H1 (cell line): Measurements from ENCODE around the gene RERE. TPM values are rescaled to one million over a fixed set of nuclear protein-coding genes. Genes with fewer than 3 reads are reported as not detected.

Experiments
- CTCF ChIA-PET: fragments of 300-600 bp; sonication (Branson Sonifier 250); formaldehyde crosslinking; loops from one replicate; lab custom pipeline; 2021; ENCODE audit not compliant: partially characterized antibody; lab: Charles Lee
- POLR2A ChIA-PET: fragments of 300-600 bp; sonication (Branson Sonifier 250); formaldehyde crosslinking; loops from one replicate; lab custom pipeline; 2021; ENCODE audit warnings: inconsistent platforms; ENCODE audit not compliant: partially characterized antibody; lab: Charles Lee
- DNase-seq, 2 experiments: peaks; one replicate each; pipeline versions ENCODE4 v3.0.0 to v3.0.0-alpha.2; 2010 to 2022; ENCODE audit warnings: low spot score in 2 of 2, low read depth in 1 of 2, mixed read lengths in 1 of 2
- FAIRE-seq: peaks from 2 replicates; lab custom pipeline; 2011; peaks lifted over from hg19 to GRCh38; lab: Jason Lieb, UNC
- H2AFZ ChIP-seq: 2 replicates; pipeline ENCODE4 v1.8.1; 2012; ENCODE audit warnings: low read length, inconsistent platforms
- H2AK5ac ChIP-seq: 2 replicates; pipeline ENCODE4 v1.6.1; 2013; ENCODE audit warnings: low read depth, low read length
- H2BK120ac ChIP-seq: replicated peaks from 2 replicates; pipeline ENCODE3; 2013; ENCODE audit warnings: low read depth, low read length, inconsistent platforms
- H2BK12ac ChIP-seq: 2 replicates; pipeline ENCODE4 v1.6.1; 2013; ENCODE audit warnings: low read depth, low read length
- H2BK15ac ChIP-seq: 2 replicates; pipeline ENCODE4 v1.6.1; 2013; ENCODE audit warnings: low read length
- H2BK20ac ChIP-seq: 2 replicates; pipeline ENCODE4 v1.6.1; 2013; ENCODE audit warnings: low read length
- H2BK5ac ChIP-seq: 2 replicates; pipeline ENCODE4 v1.6.1; 2013; ENCODE audit warnings: low read depth, low read length
- H3K14ac ChIP-seq: 2 replicates; pipeline ENCODE4 v1.6.1; 2013; ENCODE audit warnings: inconsistent platforms; ENCODE audit not compliant: insufficient read length
- H3K18ac ChIP-seq: 2 replicates; pipeline ENCODE4 v1.6.1; 2013; ENCODE audit warnings: low read length; ENCODE audit errors: extremely low read depth
- H3K23ac ChIP-seq: 2 replicates; pipeline ENCODE4 v1.6.1; 2013; ENCODE audit warnings: inconsistent platforms; ENCODE audit not compliant: insufficient read length
- H3K23me2 ChIP-seq: 2 replicates; pipeline ENCODE4 v1.6.1; 2013; ENCODE audit warnings: low read depth, low read length
- H3K27ac ChIP-seq: 2 replicates; pipeline ENCODE4 v1.6.1; 2011; ENCODE audit warnings: low read depth, low read length, inconsistent platforms
- H3K27me3 ChIP-seq, 4 experiments: replicated peaks in 1 of 4; 1 replicate in 1 of 4; 2 replicates in 3 of 4; pipeline versions ENCODE4 v1.6.1 to v1.8.1; 2011 to 2013; ENCODE audit warnings: low read length in 3 of 4, mild to moderate bottlenecking in 3 of 4, inconsistent platforms in 2 of 4, mixed read lengths in 2 of 4, moderate library complexity in 1 of 4; ENCODE audit not compliant: control insufficient read depth in 3 of 4, insufficient read depth in 3 of 4; ENCODE audit errors: extremely low read depth in 1 of 4
- H3K36me3 ChIP-seq, 4 experiments: 2 replicates each; pipeline versions ENCODE4 v1.6.1 to v1.8.1; 2011 to 2013; ENCODE audit warnings: mild to moderate bottlenecking in 4 of 4, low read length in 3 of 4, moderate library complexity in 2 of 4, control low read depth in 1 of 4, inconsistent platforms in 1 of 4; ENCODE audit not compliant: insufficient read depth in 4 of 4, control insufficient read depth in 2 of 4
- H3K4ac ChIP-seq: replicated peaks from 2 replicates; pipeline ENCODE3; 2013; ENCODE audit warnings: low read length, low read depth, mixed read lengths, inconsistent platforms; ENCODE audit not compliant: insufficient read length
- H3K4me1 ChIP-seq, 4 experiments: replicated peaks in 1 of 4; 1 replicate in 1 of 4; 2 replicates in 3 of 4; pipeline versions ENCODE4 v1.6.1 to v1.8.1; 2011 to 2013; ENCODE audit warnings: low read length in 3 of 4, inconsistent platforms in 2 of 4, mixed read lengths in 1 of 4; ENCODE audit not compliant: insufficient read depth in 4 of 4, control insufficient read depth in 3 of 4
- H3K4me2 ChIP-seq, 2 experiments: 2 replicates each; pipeline versions ENCODE4 v1.6.1 to v1.8.1; 2011 to 2013; ENCODE audit warnings: low read depth in 2 of 2, low read length in 2 of 2, control low read depth in 1 of 2, inconsistent platforms in 1 of 2, mild to moderate bottlenecking in 1 of 2; ENCODE audit not compliant: insufficient read depth in 1 of 2
- H3K4me3 ChIP-seq, 4 experiments: fragments of 200-600, 300-600 bp in 1 of 4; sonication (generic), shearing (Covaris generic), sonication (Bioruptor Twin) in 1 of 4; 2 replicates each; pipeline versions ENCODE4 v1.5.1 to v1.8.1; 2011 to 2016; ENCODE audit warnings: low read length in 4 of 4, low read depth in 3 of 4, control low read depth in 2 of 4, inconsistent platforms in 2 of 4, mild to moderate bottlenecking in 2 of 4, mixed read lengths in 1 of 4, moderate library complexity in 1 of 4; ENCODE audit not compliant: insufficient read depth in 2 of 4; ENCODE audit errors: extremely low read depth in 1 of 4
- H3K56ac ChIP-seq: replicated peaks from 2 replicates; pipeline ENCODE3; 2013; ENCODE audit warnings: low read depth, mild to moderate bottlenecking, mixed read lengths, low read length, inconsistent platforms; ENCODE audit not compliant: insufficient read length
- H3K79me1 ChIP-seq: 2 replicates; pipeline ENCODE4 v1.6.1; 2013; ENCODE audit warnings: low read depth, low read length, control low read depth
- H3K79me2 ChIP-seq, 2 experiments: 2 replicates each; pipeline versions ENCODE4 v1.6.1 to v1.8.1; 2012 to 2013; ENCODE audit warnings: low read length in 2 of 2, mild to moderate bottlenecking in 2 of 2, inconsistent platforms in 1 of 2; ENCODE audit not compliant: insufficient read depth in 2 of 2, control insufficient read depth in 1 of 2
- H3K9ac ChIP-seq, 4 experiments: replicated peaks in 1 of 4; 1 replicate in 1 of 4; 2 replicates in 3 of 4; pipeline versions ENCODE4 v1.6.1 to v1.8.1; 2011 to 2013; ENCODE audit warnings: low read depth in 3 of 4, low read length in 3 of 4, control low read depth in 2 of 4, mild to moderate bottlenecking in 2 of 4, moderate library complexity in 2 of 4, inconsistent platforms in 1 of 4; ENCODE audit errors: extremely low read depth in 1 of 4
- H3K9me3 ChIP-seq, 2 experiments: 2 replicates each; pipeline versions ENCODE4 v1.6.1 to v1.8.1; 2012 to 2013; ENCODE audit warnings: mild to moderate bottlenecking in 2 of 2, moderate library complexity in 2 of 2, control low read depth in 1 of 2, inconsistent platforms in 1 of 2, low read depth in 1 of 2, low read length in 1 of 2, mixed read lengths in 1 of 2; ENCODE audit not compliant: insufficient read depth in 2 of 2
- H4K20me1 ChIP-seq, 2 experiments: replicated peaks in 1 of 2; 2 replicates each; pipeline versions ENCODE3 to v1.8.1; 2011 to 2013; ENCODE audit warnings: inconsistent platforms in 2 of 2, low read length in 2 of 2, mild to moderate bottlenecking in 1 of 2; ENCODE audit not compliant: insufficient read depth in 2 of 2, control insufficient read depth in 1 of 2
- H4K5ac ChIP-seq: 2 replicates; pipeline ENCODE4 v1.6.1; 2013; ENCODE audit warnings: low read length, low read depth, mixed read lengths, inconsistent platforms; ENCODE audit not compliant: insufficient read length
- H4K8ac ChIP-seq: 2 replicates; pipeline ENCODE4 v1.8.0; 2013; ENCODE audit warnings: mild to moderate bottlenecking, moderate library complexity, low read length, inconsistent platforms; ENCODE audit not compliant: insufficient read depth; ENCODE audit errors: extremely low read depth
- H4K91ac ChIP-seq: replicated peaks from 2 replicates; pipeline ENCODE3; 2013; ENCODE audit warnings: low read length, mixed read lengths, inconsistent platforms; ENCODE audit not compliant: insufficient read length
- GABPA ChIP-seq: IDR thresholded peaks from 2 replicates; pipeline ENCODE4 v1.6.1; 2011; ENCODE audit warnings: mild to moderate bottlenecking, low read length, moderate library complexity, borderline replicate concordance; ENCODE audit not compliant: insufficient read depth
- HDAC2 ChIP-seq, 2 experiments: fragments of 300-600 bp in 1 of 2; sonication (generic) in 1 of 2; IDR thresholded peaks; 2 replicates each; pipeline ENCODE4 v1.6.1; 2011 to 2012; ENCODE audit warnings: low read depth in 2 of 2, low read length in 2 of 2, mild to moderate bottlenecking in 2 of 2, moderate library complexity in 2 of 2, borderline replicate concordance in 1 of 2, inconsistent platforms in 1 of 2
- KDM1A ChIP-seq: fragments of 200-600, 300-600 bp; sonication (generic); IDR thresholded peaks from 2 replicates; pipeline ENCODE4 v1.7.1; 2016; ENCODE audit warnings: mild to moderate bottlenecking, low read length, borderline replicate concordance
- KDM5A ChIP-seq: fragments of 200-600 bp; IDR thresholded peaks from 2 replicates; pipeline ENCODE4 v1.7.1; 2012; ENCODE audit warnings: mild to moderate bottlenecking, low read length, inconsistent platforms, mixed read lengths
- POLR2A ChIP-seq, 2 experiments: IDR thresholded peaks; 1 replicate in 1 of 2; 2 replicates in 1 of 2; pipeline ENCODE4 v1.6.1; 2011; ENCODE audit warnings: low read depth in 2 of 2, low read length in 2 of 2, mild to moderate bottlenecking in 2 of 2; ENCODE audit errors: control extremely low read depth in 1 of 2
- POU5F1 ChIP-seq: IDR thresholded peaks from 2 replicates; pipeline ENCODE4 v1.6.1; 2011; ENCODE audit warnings: low read depth, mild to moderate bottlenecking, low read length, moderate library complexity
- RFX5 ChIP-seq: IDR thresholded peaks from 2 replicates; pipeline ENCODE4 v1.6.1; 2011; ENCODE audit warnings: low read depth, low read length, improper control_type of control experiment, borderline replicate concordance
- RNF2 ChIP-seq: fragments of 200-900, 300-1000 bp; sonication (generic); IDR thresholded peaks from 2 replicates; pipeline ENCODE4 v1.7.1; 2016; ENCODE audit warnings: borderline replicate concordance, low read depth, mild to moderate bottlenecking, antibody characterized with exemption, low read length; ENCODE audit not compliant: poor library complexity, severe bottlenecking; ENCODE audit errors: missing control alignments
- TCF12 ChIP-seq: IDR thresholded peaks from 2 replicates; pipeline ENCODE4 v1.6.1; 2011; ENCODE audit warnings: low read depth, mild to moderate bottlenecking, low read length
- TEAD4 ChIP-seq: IDR thresholded peaks from 2 replicates; pipeline ENCODE4 v1.6.1; 2012; ENCODE audit warnings: low read depth, low read length, inconsistent platforms, mixed read lengths
- WGBS, 2 experiments: shearing (Covaris generic) in 1 of 2; methylation state at CpG; one replicate each; pipeline versions ENCODE4 v1.1.6 to v1.1.7; 2013 to 2015; ENCODE audit warnings: low lambda C conversion rate in 2 of 2, mixed read lengths in 2 of 2, inconsistent platforms in 1 of 2, low coverage in 1 of 2, missing lambda C conversion rate in 1 of 2; ENCODE audit not compliant: insufficient replicate concordance in 2 of 2, insufficient coverage in 1 of 2, insufficient read length in 1 of 2; ENCODE audit errors: extremely low coverage in 1 of 2, missing lambda C conversion rate in 1 of 2; 5-methylcytosine and 5-hydroxymethylcytosine counted together
- polyA plus RNA-seq, 7 experiments: library from polyadenylated mRNA; depleted of rRNA in 3 of 7; stranded (reverse) in 5 of 7; unstranded in 2 of 7; fragments of >200 nt in 5 of 7; fragments of 200-250 nt in 2 of 7; gene quantifications; 1 replicate in 5 of 7; 2 replicates in 1 of 7; 4 replicates in 1 of 7; pipeline versions ENCODE4 v1.2.1 to v1.2.3, GENCODE V29; 2011 to 2013; ENCODE audit warnings: missing spikeins in 2 of 7, mixed read lengths in 2 of 7
- total RNA-seq: library from RNA; stranded (reverse); fragmentation: NEBNext Ultra II Directional; extraction: Animal tissue kit (Norgen Biotek cat#: 25700); gene quantifications from 2 replicates; pipeline ENCODE4 v1.2.1, GENCODE V29; 2021

The RERE gene
- total and polyA plus RNA-seq, 2 of the 8 experiments (the other 6 are each of a cell fraction or from before 2014, with no cell fraction given): 15.3 to 142 TPM

- Histone ChIP-seq H2BK5ac (no peak overlapping the region), H3K4me1 (peaks cover 0 to 4% (median 3%) of the 10 kb centered on the region in 4 experiments; a peak in 3 of 7 replicates), H2BK15ac (0 out of 2 replicates have a peak overlapping the region, but pooled peaks have one; percentile 29), H3K36me3 (no peaks in the 10 kb centered on the region), H3K23ac (no peak overlapping the region), H3K9ac (no peak overlapping the region), H2BK20ac (no peak overlapping the region), H3K23me2 (peaks cover 2% of the 10 kb centered on the region; the same call in 1 of the 2 replicates), H2AK5ac (no peak overlapping the region), H3K18ac (no peak overlapping the region), H4K8ac (no peak overlapping the region), H3K56ac (no peak overlapping the region), H3K14ac (no peak overlapping the region), H4K91ac (no peak overlapping the region), H4K5ac (no peak overlapping the region), H3K27ac (no peak overlapping the region), H2AFZ (no peak overlapping the region), H3K27me3 (no peaks in the 10 kb centered on the region), H2BK120ac (no peak overlapping the region), H3K79me1 (no peaks in the 10 kb centered on the region), H3K4ac (no peak overlapping the region), H3K79me2 (no peaks in the 10 kb centered on the region), H3K9me3 (no peaks in the 10 kb centered on the region), H3K4me2 (no peak overlapping the region), H3K4me3 (no peak overlapping the region), H4K20me1 (no peaks in the 10 kb centered on the region), H2BK12ac (no peak overlapping the region)
- FAIRE-seq: no peak
- ChIA-PET POLR2A (interaction anchor here (1.8 kb wide), 1 partner anchor 12 kb away, joined by 4 read pairs; no protein-coding TSS in a partner anchor), CTCF (interaction anchor here (4.3 kb wide), 1 partner anchor 26 kb away, joined by 25 read pairs; no protein-coding TSS in a partner anchor)
- 97% methylated on average over 6 of the region's 6 CpGs; no CpG with 5 or more reads in 1 of the 2 experiments for WGBS, 2 experiments
- no peak for DNase-seq
- no peak for TF ChIP-seq TEAD4
- TF ChIP-seq GABPA: no peak
- no peak for TF ChIP-seq KDM5A
- no peak for TF ChIP-seq KDM1A
- TF ChIP-seq RNF2: no peak
- no peak for TF ChIP-seq HDAC2 (IDR thresholded peaks at IDR 0.05; ENCODE audit: borderline replicate concordance in 1 of 2, low read depth in 2 of 2, low read length in 2 of 2)
- TF ChIP-seq TCF12: no peak
- no peak for TF ChIP-seq POU5F1
- no peak for TF ChIP-seq POLR2A (IDR thresholded peaks at IDR 0.05; ENCODE audit: control extremely low read depth in 1 of 2, low read depth in 2 of 2, low read length in 2 of 2)
- TF ChIP-seq RFX5: no peak
Measured at GRCh38 chr1:8823295-8823664, 5.8 kb upstream of the RERE start.
